Gastrocnemius medialis (tissue), 4 donors: Measurements from ENCODE around the gene UGCG.

ENCODE experiments used
- CTCF ChIP-seq, 5 experiments: fragments of 450-650 bp in 3 of 5; fragments of 200-600 bp in 2 of 5; sonication (generic) in 2 of 5; IDR thresholded peaks in 4 of 5; conservative IDR thresholded peaks in 1 of 5; 1 replicate in 4 of 5; 2 replicates in 1 of 5; pipeline ENCODE4 v1.5.1; 2016 to 2019; ENCODE audit warnings: antibody characterized with exemption in 5 of 5, mild to moderate bottlenecking in 3 of 5, moderate library complexity in 3 of 5
- POLR2A ChIP-seq, 2 donors: fragments of 450-650 bp; IDR thresholded peaks; one replicate each; pipeline ENCODE4 v1.6.1; 2017; ENCODE audit warnings: antibody characterized with exemption in 2 of 2, mild to moderate bottlenecking in 2 of 2, moderate library complexity in 2 of 2

DNA sequence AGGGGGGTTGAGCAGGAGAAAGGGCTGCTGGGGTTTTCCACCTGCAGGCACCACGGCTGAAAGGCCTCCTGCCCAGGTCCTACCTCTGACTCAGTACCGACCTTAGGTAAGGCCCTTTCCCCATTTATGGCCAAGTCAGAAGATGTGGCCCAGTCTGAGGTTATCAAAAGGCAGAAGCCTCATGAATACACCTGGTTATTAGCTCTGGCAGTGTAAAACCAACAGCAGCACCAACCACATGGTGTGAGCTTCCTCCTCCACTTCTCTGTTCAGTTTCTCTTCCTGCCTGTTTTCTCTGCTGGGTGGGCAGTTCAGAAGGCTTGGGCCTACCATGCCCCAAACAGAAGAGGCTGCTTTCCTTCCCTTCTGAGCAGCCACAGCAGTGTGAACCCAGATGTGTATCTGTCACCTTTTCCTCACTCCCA, 86.9 kb downstream of the UGCG start:
- TF ChIP-seq CTCF (IDR thresholded peaks at IDR 0.05 in 4 of 5, conservative IDR thresholded peaks at IDR 0.05 in 1 of 5), result no peak
- TF ChIP-seq POLR2A (IDR thresholded peaks at IDR 0.05), result no peak
